Spleen (tissue), 11 donors: ENCODE results near the gene GMEB2. TPM values are rescaled to one million over a fixed set of nuclear protein-coding genes. Genes with fewer than 3 reads are reported as not detected.

Experiments used
- DNase-seq: peaks from one replicate; pipeline ENCODE4 v3.0.0-alpha.2; 2020
- H3K27ac ChIP-seq, 8 donors: fragments of 200-600 bp; sonication (generic) in 7 of 8; 1 replicate in 4 of 8; 2 replicates in 4 of 8; pipeline versions ENCODE4 v1.5.0 to v1.8.0; 2016 to 2021; ENCODE audit warnings: inconsistent platforms in 4 of 8, mild to moderate bottlenecking in 4 of 8, moderate library complexity in 1 of 8
- H3K27me3 ChIP-seq, 7 donors: fragments of 200-600 bp; sonication (generic) in 6 of 7; replicated peaks in 1 of 7; 1 replicate in 4 of 7; 2 replicates in 3 of 7; pipeline versions ENCODE4 v1.5.0 to v1.8.0; 2016 to 2021; ENCODE audit warnings: inconsistent platforms in 3 of 7, mild to moderate bottlenecking in 1 of 7
- H3K36me3 ChIP-seq, 6 donors: fragments of 200-600 bp; sonication (generic) in 5 of 6; 1 replicate in 4 of 6; 2 replicates in 2 of 6; pipeline versions ENCODE4 v1.5.0 to v1.8.0; 2016 to 2021; ENCODE audit warnings: inconsistent platforms in 2 of 6
- H3K4me1 ChIP-seq, 6 donors: fragments of 200-600 bp; sonication (generic) in 5 of 6; 1 replicate in 3 of 6; 2 replicates in 3 of 6; pipeline versions ENCODE4 v1.5.0 to v1.8.0; 2016 to 2021; ENCODE audit warnings: inconsistent platforms in 3 of 6
- H3K4me3 ChIP-seq, 8 donors: fragments of 200-600 bp; sonication (generic) in 7 of 8; 1 replicate in 4 of 8; 2 replicates in 4 of 8; pipeline versions ENCODE4 v1.5.0 to v1.8.0; 2016 to 2021; ENCODE audit warnings: inconsistent platforms in 4 of 8, mild to moderate bottlenecking in 4 of 8, moderate library complexity in 2 of 8
- H3K9me3 ChIP-seq, 8 donors: fragments of 200-600 bp; sonication (generic) in 7 of 8; 1 replicate in 4 of 8; 2 replicates in 4 of 8; pipeline versions ENCODE4 v1.5.0 to v1.8.0; 2016 to 2021; ENCODE audit warnings: inconsistent platforms in 4 of 8
- POLR2A ChIP-seq, 3 donors: fragments of 450-650 bp; IDR thresholded peaks; one replicate each; pipeline ENCODE4 v1.5.1; 2017; ENCODE audit warnings: antibody characterized with exemption in 3 of 3, mild to moderate bottlenecking in 1 of 3
- POLR2AphosphoS5 ChIP-seq, 3 donors: sonication (generic); formaldehyde crosslinking; IDR thresholded peaks; one replicate each; pipeline ENCODE4 v1.5.1; 2017; ENCODE audit warnings: antibody characterized with exemption in 3 of 3
- WGBS, 5 donors: extraction: QIAGEN DNeasy Blood & Tissue Kit in 3 of 5; methylation state at CpG; one replicate each; pipeline versions ENCODE4 v1.1.5 to v1.1.7; 2013 to 2018; 5-methylcytosine and 5-hydroxymethylcytosine counted together
- intact Hi-C: fragments of 100-400 bp; cut with DNase I; formaldehyde crosslinking; loops from one replicate; pipeline ENCODE4 v1.15.0; 2023; ENCODE audit warnings: low total_unique reads
- polyA plus RNA-seq, 3 donors: library from polyadenylated mRNA; stranded (reverse); fragments of 200-250 nt; gene quantifications; one replicate each; pipeline ENCODE4 v1.2.1, GENCODE V29; 2013
- total RNA-seq, 7 donors: library from RNA; depleted of rRNA in 3 of 7; stranded (reverse); fragments of >200 nt in 3 of 7; fragmentation: NEBNext Ultra II Directional in 4 of 7; extraction: Animal tissue kit (Norgen Biotek cat#: 25700) in 4 of 7; gene quantifications; one replicate each; pipeline versions ENCODE4 v1.1.0 to v1.2.1, GENCODE V29; 2016 to 2021
- TF ChIP-seq, protein P1 (sequence below), 11 experiments: fragments of 200-600 bp in 7 of 11; fragments of 450-650 bp in 4 of 11; sonication (generic) in 4 of 11; IDR thresholded peaks in 8 of 11; conservative IDR thresholded peaks in 3 of 11; 1 replicate in 7 of 11; 2 replicates in 4 of 11; pipeline versions ENCODE4 v1.4.0 to v1.8.0; 2016 to 2021; ENCODE audit warnings: antibody characterized with exemption in 11 of 11, inconsistent platforms in 4 of 11, mild to moderate bottlenecking in 1 of 11
- donor health status: healthy with polysubstance abuse.
- donor health status: DM: no; HTN: no; CAD: no; lungs with moderate emphysema.
- donor health status: DM: no; HTN: no; CAD: no.
- donor health status: Bipolar disorder and iron deficiency.
- donor health status: healthy.
- donor health status: DM: no; HTN: no; CAD: no.
- donor health status: DM: yes; HTN: yes; CAD: no.

The GMEB2 gene
- total and polyA plus RNA-seq, 10 donors: 8.6 to 15.0 (median 12.5) TPM

DNA sequence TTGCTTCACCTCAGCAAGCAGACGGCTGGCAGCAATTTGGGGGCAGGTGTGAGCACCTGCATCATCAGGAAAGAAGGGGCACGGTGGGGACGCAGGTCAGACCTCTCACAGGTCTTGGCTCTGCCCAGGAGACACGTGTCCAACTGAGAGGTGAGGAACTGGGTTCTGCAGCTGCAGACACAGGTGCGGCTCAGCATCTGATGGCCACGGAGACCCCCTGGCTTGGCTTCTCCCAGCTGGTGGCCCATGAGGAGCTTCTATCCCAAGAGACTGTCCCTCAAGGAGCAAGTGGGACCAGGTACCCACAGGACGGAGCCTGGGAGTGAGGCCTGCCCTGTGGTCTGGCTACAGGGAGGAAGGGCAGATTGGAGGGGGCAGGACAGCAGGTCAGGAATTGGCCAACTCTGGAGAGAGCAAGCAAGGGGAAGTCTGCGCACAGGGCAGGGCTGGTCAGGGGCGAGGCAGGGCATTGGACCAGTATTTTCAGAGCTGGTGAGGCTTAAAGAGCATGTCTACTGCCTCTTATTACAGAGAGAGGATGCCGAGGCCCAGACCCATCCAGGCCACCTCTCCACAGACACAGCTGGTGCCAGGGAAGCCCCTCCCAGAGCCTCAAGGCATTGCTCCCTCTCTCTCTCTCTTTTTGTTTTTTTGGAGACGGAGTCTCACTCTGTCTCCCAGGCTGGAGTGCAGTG is 22.1 kb upstream of the GMEB2 start:
- WGBS, 5 donors: 78 to 88% (median 81%) methylated on average over 8 to 11 of the region's 11 CpGs

DNA sequence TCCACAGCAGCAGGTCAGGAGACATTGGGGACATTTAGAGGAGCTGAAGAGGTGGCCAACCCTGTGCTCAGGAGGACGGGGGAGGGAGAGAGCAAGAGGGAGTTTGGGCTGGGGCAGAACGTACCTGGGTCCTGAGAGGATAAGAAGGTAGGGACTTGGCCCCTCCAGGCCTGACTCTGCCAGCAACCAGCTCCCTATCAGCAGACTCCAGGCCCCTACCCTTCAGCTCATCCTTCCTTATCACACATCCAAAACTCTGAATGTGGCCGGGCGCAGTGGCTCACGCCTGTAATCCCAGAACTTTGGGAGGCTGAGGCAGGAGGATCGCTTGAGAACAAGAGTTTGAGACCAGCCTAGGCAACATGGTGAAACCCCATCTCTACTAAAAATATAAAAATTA is 21.3 kb upstream of the GMEB2 start:
- H3K4me3 ChIP-seq: no peak overlapping the region
- H3K27me3 ChIP-seq: peaks cover 0 to 22% (median 13%) of the 10 kb centered on the region in 7 donors
- peaks cover 0 to 11% (median 0%) of the 10 kb centered on the region in 6 donors for H3K36me3 ChIP-seq
- intact Hi-C loops: no loop called here
- WGBS, 5 donors: 84 to 96% (median 90%) methylated on average over 6 of the region's 6 CpGs
- peaks cover 0 to 26% (median 20%) of the 10 kb centered on the region in 6 donors for H3K4me1 ChIP-seq
- TF ChIP-seq, protein P1, sequence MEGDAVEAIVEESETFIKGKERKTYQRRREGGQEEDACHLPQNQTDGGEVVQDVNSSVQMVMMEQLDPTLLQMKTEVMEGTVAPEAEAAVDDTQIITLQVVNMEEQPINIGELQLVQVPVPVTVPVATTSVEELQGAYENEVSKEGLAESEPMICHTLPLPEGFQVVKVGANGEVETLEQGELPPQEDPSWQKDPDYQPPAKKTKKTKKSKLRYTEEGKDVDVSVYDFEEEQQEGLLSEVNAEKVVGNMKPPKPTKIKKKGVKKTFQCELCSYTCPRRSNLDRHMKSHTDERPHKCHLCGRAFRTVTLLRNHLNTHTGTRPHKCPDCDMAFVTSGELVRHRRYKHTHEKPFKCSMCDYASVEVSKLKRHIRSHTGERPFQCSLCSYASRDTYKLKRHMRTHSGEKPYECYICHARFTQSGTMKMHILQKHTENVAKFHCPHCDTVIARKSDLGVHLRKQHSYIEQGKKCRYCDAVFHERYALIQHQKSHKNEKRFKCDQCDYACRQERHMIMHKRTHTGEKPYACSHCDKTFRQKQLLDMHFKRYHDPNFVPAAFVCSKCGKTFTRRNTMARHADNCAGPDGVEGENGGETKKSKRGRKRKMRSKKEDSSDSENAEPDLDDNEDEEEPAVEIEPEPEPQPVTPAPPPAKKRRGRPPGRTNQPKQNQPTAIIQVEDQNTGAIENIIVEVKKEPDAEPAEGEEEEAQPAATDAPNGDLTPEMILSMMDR (IDR thresholded peaks at IDR 0.05 in 8 of 11, conservative IDR thresholded peaks at IDR 0.05 in 3 of 11): no peak
- TF ChIP-seq POLR2AphosphoS5 (IDR thresholded peaks at IDR 0.05): no peak
- no peak for TF ChIP-seq POLR2A (IDR thresholded peaks at IDR 0.05)
- no peak overlapping the region for H3K27ac ChIP-seq
- DNase-seq: no peak
- no peaks in the 10 kb centered on the region for H3K9me3 ChIP-seq

More for the DNA sequence above, 22.1 kb upstream of the GMEB2 start:
- TF ChIP-seq POLR2A (IDR thresholded peaks at IDR 0.05) (no peak), POLR2AphosphoS5 (IDR thresholded peaks at IDR 0.05) (no peak)
- TF ChIP-seq, protein P1 (IDR thresholded peaks at IDR 0.05 in 8 of 11, conservative IDR thresholded peaks at IDR 0.05 in 3 of 11): no peak
- DNase-seq: no peak
- intact Hi-C loops: no loop called here
- no peak overlapping the region for H3K27ac ChIP-seq
- H3K4me3 ChIP-seq: no peak overlapping the region
- H3K9me3 ChIP-seq: no peaks in the 10 kb centered on the region
- peaks cover 0 to 2% (median 0%) of the 10 kb centered on the region in 6 donors for H3K36me3 ChIP-seq
- H3K4me1 ChIP-seq: peaks cover 5 to 32% (median 28%) of the 10 kb centered on the region in 6 donors
- H3K27me3 ChIP-seq: peaks cover 0 to 30% (median 13%) of the 10 kb centered on the region in 7 donors

DNA sequence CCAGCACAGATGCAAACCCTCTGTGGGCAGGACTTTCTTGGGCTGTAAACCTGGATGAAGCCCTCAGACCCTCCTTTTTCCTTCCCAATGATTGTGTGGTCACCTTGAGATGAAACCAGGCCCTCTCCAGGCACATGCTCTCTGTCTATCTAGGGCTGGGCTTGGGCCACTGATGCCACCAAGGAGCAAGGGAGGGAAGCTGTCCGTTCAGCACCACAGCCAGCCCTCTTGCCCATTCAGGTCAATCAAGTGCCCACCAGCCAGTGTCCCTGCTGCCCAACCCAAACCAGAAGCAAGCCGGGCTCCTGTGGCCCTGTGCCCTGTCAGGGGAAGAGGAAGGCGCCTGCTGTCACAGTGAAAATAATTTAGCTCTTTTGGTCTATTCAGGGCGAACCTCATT is 18.3 kb upstream of the GMEB2 start:
- Histone ChIP-seq H3K4me1 (peaks cover 7 to 25% (median 16%) of the 10 kb centered on the region in 6 donors), H3K4me3 (no peak overlapping the region), H3K9me3 (no peaks in the 10 kb centered on the region), H3K27ac (no peak overlapping the region), H3K27me3 (no peaks in the 10 kb centered on the region), H3K36me3 (peaks cover 0 to 13% (median 0%) of the 10 kb centered on the region in 6 donors)
- TF ChIP-seq POLR2A (IDR thresholded peaks at IDR 0.05): no peak
- no peak for TF ChIP-seq POLR2AphosphoS5 (IDR thresholded peaks at IDR 0.05)
- TF ChIP-seq, protein P1 (IDR thresholded peaks at IDR 0.05 in 8 of 11, conservative IDR thresholded peaks at IDR 0.05 in 3 of 11): no peak
- no peak for DNase-seq
- intact Hi-C loops: no loop called here
- WGBS, 5 donors: 85 to 93% (median 87%) methylated on average over 4 of the region's 4 CpGs

DNA sequence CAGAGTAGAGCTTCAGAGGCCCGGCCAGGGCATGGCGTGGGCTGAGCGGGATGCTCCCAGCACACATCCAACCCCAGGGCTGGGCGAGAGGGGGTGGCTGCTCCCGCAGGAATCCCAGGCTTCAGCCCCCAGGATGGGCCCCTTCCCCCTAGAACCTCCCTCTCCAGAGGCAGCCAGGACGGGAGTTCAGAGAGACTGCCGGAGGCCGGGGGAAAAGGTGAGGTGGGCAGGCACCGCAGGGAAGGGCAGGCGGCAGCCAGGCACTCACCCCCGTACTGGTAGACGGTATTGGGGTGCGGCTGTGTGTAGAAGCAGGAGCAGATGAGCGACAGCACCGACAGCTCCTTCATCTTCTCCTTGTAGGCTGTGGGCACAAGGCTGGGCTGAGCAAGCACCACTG is 17.0 kb upstream of the GMEB2 start:
- H3K27ac ChIP-seq: no peak overlapping the region

More for the DNA sequence above, 17.0 kb upstream of the GMEB2 start:
- Histone ChIP-seq H3K27me3 (no peaks in the 10 kb centered on the region), H3K4me3 (no peak overlapping the region), H3K9me3 (no peaks in the 10 kb centered on the region), H3K4me1 (peaks cover 17 to 38% (median 29%) of the 10 kb centered on the region in 6 donors), H3K36me3 (peaks cover 0 to 13% (median 0%) of the 10 kb centered on the region in 6 donors)
- DNase-seq: peak; percentile 82
- intact Hi-C loops: no loop called here
- WGBS, 5 donors: 88 to 96% (median 92%) methylated on average over 15 of the region's 15 CpGs
- TF ChIP-seq POLR2AphosphoS5 (IDR thresholded peaks at IDR 0.05) (no peak), POLR2A (IDR thresholded peaks at IDR 0.05) (no peak)
- TF ChIP-seq, protein P1 (IDR thresholded peaks at IDR 0.05 in 8 of 11, conservative IDR thresholded peaks at IDR 0.05 in 3 of 11): no peak
